Cortex of kidney (tissue), 1 donor: ENCODE data around the gene PHB1.
"Not testable (repeated sequence)": the region's sequence is repeated elsewhere in the genome, so short reads cannot be mapped to it uniquely, and the experiment has no call there.

ENCODE experiments used
- DNase-seq: peaks from one replicate; lab custom pipeline; 2025; lab: John Stamatoyannopoulos, UW

PHB1 gene

DNA sequence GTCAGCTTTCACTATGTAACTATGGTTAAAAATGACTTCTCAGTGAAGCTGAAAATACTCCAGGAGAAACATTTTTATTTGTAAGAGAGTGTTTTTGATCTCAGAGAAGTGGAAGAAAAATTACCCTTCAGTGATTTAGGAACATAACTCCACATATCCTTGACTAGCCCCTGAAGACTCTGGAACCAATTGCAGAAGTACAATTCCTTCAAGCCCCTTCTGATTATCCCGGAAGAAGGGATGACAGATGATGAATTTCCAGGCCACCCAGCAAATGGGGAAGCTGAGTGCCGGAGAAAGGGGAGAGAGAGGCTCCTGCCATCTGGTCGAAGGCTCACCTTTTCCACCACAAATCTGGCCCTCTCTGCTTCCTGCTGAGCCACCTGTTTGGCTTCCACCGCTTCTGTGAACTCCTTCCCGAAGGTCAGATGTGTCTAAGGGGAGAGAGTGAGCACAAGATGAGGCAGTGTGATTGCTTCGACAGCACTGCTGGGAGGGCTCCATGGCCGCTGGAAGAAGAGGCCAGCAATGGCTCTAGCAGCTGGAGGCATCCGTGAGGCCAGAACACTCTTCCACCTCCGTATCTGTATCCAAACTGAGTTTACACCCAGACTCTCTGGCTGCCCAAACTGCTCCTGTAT is 8.1 kb downstream of the PHB1 start:
- no peak for DNase-seq

DNA sequence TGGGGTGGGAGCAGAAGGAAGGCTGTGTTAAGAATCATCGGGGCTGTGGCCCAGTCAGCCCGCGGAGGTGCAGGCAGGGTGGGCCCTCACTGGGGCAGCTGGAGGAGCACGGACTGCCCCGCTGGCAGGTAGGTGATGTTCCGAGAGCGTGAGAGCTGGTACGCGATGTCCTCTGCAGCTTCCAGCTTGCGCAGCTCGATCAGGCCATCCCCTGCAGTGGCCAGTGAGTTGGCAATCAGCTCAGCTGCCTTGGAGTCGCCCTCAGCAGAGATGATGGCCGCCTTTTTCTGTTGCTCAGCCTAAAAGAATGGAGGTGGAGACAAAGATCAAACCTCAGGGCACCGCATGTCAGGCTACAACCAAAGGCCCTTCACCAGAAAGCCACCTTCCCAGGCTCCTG is 9.8 kb downstream of the PHB1 start:
- DNase-seq = no peak

DNA sequence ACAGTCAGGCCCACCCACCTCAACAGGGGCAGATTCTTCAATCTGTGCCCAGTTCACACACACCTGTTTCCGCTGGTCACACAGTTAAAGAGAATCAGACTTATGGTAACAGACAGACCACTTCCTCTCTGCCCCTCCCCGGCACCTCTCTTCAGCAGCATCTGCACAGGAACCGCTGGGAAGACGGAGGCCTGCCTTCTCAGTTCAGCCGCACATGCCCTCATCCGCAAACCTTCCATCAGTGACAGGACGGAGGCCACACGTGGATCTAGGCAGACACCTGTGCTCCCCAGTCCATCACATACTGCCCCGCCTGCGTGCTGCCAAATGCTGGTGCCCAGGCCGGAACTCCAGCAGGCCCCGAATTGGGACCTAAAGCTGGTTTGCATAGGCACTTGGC is 10.3 kb downstream of the PHB1 start:
- no peak for DNase-seq

DNA sequence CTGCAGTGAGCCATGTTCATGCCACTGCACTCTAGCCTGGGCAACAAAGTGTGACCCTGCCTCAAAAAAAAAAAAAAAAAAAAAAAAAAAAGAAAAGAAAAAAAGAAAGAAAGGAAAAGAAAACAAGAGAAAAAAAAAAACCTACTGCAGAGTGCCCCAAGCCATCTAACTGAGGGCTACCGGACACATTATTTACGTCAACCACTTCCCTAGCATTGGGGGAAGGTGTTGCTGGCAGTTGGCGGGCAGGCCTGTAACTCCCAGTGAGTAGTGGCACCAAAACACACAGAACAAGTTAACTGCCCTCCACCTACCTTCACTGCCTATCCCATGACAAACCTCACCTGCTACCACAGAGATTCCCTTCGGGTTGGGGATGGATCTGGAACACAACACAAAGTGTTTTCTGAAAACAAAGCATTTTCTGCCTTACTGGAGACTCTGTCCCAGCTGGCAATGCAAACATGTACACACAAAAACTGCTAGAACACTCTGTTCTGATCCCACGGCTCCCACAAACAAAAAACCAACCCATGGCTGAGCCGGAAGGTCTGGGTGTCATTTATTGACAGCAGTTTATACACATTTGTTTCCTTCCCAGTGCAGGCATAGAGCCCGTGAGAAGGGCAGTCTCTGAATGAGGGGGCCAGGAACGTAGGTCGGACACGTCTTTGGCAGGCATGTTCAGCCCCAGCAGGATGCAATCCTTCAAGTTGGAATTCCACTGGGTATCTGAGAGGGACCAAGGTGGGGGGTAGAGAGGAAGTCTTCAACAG is 11.0 kb downstream of the PHB1 start:
- DNase-seq = no peak

DNA sequence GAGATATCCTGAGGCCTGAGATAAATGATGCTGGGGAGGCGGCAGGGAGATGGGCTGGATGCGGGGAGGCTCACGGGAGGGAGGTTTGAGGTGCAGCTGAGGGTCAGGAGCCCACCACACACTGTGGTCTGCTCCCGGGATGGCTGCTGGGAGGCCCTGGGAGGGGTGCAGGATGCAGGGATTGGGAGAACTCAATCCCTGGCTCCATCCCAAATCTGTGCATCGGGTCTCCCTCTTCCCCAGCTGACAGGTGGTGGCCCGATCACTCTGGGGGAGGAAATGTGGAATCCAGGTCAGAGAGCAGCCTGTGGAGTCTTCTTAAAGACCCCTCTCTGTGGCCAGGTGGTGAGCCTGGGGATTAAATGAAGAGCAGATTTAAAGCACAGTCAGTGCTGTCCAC is 12.0 kb downstream of the PHB1 start:
- DNase-seq = no peak

DNA sequence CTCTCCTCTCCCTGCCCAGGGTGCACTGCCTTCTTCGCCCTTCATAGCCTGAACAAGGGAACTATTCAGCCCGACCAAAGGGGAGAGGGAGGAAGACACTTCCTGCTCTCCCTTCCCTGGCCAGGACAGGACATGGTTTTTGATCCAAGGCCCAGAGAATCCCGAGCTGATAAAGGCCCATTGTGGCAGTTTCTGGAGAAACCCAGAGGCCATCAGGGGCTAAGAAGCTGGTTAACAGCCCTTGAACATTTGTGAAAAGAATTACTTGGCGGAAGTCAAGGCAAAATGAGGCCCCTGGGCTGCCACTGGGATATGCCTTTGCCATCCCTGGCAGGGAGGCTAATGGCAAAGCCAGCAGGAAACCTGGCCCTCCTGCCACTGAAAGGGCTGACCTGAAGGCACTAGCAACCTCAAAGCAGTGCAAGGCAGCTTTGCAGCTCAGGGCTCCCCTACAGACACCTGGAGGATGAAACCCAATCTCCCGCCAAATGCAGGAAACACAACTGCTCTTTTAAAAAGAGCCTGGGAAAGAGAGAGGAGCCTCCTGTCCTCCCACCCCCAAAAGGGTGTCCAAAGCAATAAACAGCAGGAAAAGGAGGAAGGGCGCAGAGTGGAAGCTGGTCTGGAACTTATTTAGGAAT is 12.6 kb downstream of the PHB1 start:
- DNase-seq = no peak

DNA sequence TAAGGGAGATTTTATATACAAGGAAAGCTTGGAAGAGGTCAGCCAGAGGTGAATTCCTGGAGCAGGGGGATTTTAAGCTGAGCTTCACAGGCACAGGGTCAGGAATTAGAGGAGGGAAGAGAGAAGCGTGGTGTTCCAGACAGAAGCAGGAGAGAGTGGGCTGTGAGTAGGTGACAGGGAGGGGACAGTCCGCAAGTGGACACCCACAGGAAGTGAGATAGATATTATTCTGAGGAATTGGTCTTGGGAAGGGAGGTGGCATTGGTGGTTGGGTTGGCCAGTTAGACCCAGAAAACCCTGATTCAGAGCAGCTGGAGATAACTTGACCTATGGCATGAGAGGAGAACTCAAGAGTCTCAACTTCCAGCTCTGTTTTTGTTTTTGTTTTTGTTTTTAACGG is 14.7 kb downstream of the PHB1 start:
- no peak for DNase-seq

DNA sequence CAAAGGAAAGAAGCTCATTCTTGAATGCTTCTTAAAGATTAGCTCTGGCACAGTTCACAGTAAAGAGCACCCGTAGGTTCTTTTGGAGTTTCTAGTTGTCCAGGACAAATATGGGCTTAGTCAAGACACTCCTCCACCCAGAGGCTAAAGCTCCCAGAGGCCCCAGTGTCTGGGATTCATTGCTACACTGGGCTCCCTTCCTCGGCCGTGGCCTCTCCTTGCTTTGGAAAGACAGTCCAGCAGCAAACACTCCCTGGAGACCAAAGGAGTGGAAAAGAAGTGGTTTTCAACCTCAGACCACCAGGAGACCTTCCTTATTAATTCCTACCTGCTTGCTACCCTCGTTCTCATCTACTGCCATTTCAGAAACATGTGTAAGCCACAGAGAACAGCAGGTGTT is 17.1 kb downstream of the PHB1 start:
- no peak for DNase-seq

DNA sequence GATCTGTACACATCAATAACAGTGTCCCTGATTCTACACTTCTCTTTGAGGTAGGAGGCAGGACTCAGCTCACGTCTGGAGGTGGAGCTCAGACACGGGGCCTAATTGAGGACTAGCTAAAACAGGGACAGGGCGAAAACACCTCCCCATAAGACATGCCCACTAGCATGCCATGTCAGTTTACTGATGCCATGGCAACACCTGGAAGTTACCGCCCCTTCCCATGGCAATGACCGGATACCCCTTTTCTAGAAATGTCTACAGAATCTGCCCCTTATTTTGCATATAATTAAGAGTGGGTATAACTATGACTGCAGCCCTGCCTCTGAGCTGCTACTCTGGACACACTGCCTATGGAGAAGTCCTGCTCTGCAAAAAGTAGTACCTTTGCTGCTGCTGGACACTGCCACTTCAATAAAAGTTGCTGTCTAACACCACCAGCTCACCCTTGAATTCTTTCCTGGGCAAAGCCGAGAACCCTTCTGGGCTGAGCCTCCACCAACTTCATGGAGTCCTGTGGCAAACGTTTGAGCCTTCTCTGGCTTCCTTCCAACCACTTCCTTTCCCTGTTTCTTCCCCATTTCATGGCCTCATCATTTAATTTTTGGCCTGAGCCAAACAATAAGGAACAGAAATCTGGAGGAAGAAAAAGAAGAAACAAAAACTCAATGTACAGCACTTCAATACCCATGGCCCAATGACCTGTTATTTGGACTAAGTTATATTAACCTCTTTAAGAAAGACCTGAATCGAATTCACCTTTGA is 21.0 kb downstream of the PHB1 start:
- no peak for DNase-seq

DNA sequence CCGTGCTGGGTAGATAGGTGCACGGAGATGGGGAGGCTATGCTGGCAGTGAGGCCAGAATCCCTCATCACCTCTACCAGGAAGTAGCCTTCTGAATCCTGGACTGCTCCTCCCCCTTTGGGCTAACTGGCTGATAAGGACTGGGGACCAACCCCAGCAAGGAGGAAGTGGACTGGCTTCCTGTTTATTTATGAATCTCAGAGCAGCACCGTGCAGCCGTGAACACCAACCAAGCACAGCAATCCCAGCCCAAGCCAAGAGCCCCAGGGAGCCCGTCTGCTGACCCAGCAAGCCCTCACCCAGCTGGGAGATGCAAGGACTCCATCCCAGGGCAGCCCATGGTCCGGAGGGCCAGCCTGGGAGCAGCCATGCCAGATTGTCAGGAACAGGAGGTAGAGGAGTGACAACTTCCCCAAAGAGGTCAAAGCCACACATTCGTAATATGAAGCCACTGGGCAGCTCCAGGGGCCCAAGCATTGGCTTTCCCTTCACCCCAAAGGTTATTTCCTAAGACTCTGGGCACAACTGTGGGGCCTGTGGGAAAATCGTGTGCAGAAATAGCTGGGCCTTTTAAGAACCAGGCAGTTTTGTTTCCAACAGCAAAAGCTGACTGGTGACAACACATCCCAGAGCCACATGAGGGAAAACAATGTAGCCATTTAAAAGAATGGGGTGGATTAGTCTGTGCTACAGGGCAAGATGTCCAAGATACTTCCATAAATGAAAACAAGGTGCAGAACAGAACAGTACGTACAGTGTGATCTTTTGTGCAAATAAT is 23.9 kb downstream of the PHB1 start:
- DNase-seq = no peak

DNA sequence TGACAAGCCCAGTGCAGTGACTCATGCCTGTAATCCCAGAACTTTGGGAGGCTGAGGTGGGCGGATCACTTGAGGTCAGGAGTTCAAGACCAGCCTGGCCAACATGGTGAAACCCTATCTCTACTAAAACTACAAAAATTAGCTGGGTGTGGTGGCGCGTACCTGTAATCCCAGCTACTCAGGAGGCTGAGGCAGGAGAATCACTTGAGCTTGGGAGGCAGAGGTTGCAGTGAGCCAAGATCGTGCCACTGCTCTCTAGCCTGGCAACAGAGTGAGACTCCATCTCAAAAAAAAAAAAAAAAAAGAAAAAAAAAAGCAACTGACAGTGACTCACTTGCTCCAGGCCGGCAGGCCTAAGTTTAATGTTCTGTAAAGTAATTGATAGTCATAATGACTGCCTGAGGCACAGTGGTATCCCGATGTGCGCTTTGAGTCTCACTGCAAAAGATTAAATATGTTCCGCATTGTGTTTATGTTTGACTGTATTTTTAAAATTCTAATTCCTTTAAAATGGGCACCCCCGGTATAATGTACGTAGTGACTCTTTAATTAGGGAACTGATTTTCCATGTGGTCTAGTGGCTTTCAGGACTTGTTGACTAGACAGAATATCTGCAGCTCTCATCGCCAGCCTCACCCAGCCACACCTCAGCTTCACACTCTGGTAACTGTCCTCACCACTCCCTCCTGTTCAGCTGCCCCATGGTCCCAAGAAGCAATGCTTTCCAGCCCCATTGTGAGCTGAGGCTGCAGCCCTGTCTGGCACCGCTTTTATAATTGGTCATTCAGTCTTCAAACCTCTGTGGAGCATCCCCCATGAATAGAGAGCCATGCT is 25.0 kb downstream of the PHB1 start:
- DNase-seq = not testable (repeated sequence)

DNA sequence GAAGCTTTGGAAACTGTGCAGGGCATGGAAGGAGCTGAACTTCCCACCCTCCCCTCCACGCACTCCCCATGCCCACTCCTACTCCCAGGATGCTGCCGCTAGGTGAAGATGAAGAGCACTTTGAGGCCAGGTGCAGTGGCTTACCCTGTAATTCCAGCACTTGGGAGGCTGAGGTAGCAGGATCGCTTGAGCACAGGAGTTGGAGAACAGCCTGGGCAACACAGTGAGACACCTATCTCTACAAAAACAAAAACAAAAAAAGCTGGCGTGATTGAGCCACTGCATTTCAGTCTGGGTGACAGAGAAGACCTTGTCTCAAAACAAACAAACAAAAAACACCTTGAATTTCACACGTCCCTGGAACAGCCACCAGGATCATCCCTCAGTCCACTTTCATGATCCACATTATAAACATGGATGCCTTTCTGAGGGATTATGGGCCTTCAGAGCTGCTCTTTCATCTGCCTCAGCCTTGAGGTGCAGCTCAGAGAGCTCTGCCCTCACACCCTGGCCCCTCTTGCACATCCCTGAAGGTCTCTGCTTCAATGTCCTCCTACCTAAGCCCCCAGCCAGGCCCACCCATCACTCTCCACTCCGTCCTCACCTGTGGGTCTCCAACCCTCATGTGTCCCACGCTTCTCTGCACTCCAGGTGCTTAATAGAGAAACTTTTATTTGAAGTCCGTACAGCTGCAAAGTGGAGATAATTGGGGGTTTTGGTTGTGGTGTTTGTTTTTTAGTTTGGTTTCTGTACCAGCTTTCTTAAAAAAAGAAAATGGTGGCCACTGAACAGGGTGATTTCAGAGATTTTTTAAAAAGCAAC is 25.8 kb downstream of the PHB1 start:
- no peak for DNase-seq

DNA sequence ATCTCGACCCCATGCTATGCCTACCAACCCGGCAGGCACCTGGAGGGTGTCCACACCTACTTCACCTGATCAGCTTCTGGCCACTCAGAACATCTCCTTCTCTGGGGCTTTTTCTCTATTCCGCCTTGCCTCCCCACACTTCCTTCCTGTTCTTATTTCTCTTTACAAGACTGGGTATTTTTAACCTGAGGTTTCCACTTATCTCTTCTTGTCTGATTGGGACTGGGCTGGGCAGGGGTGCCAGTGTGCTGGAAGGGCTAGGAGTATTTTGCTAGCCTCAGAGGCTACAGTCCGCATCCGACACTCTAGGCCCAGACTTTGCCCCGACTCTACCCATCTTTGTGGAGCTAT is 26.4 kb downstream of the PHB1 start:
- DNase-seq = no peak

DNA sequence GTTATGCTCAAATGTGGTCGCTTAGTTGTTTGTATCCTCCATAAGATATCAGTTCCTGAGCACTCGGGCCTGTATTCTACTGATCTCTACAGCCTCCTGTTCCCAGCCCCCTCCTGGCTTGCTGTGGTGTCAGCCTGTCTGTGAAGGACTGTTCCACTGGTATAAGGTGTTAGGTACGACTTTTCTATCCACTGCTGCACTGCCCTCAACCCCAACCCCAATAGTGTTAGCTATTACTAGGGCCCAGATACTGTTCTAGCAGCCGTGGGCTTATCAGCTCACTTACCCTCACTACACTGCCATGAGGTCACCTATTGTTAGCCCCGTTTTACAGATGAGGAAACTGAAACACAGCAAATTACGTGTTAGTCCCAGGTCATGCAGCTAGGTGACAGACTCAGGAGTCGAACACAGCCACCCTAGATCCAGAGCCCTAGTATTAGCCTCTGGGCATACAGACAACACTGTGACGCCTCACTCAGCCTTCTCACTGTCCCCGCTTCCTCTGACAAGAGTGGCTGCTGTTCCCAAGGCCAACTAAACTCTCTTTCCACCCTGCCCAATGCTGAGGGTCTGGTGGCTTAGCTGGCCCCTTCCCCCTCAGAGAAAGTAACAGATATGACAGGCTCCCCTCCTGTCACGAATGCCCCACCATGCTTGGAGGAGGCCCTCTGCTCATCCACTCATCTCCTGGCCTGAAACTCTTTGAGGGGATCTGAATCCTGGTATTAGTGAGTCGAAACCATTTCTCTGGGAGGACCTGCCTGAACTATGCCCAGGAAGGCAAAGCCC is 27.0 kb downstream of the PHB1 start:
- no peak for DNase-seq

DNA sequence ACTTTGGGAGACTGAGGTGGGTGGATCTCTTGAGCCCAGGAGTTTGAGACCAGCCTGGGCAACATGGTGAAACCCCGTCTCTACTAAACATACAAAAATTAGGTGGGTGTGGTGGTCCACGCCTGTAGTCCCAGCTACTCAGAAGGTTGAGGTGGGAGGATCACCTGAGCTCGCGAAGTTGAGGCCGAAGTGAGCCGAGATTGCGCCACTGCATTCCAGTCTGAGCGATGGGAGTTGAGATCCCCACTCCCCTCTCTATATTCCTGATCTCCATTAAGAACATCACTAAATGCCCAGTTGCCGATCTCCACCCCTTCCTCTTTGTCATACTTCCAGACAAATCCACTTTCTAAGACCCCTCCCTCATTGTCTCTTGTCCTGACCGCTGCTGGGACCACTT is 28.3 kb downstream of the PHB1 start:
- no peak for DNase-seq

DNA sequence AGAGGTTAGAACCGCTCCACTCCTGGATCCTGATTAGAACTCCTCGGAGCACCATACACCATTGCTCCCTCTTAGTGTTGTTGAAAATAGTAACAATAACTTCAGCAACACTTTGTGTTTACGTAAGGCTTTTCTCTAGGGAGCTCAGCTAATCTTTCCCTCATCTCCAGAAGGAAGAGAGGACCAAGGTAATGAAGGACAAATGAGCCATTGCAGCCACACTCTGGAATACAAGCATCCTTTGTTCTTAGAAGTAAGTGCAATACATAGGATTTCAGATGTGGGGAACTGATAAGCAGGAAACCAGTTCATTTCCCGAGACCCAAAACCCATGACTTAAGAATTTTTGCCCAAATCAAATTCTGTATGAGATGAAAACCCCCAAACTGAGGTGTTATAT is 29.7 kb downstream of the PHB1 start:
- no peak for DNase-seq

DNA sequence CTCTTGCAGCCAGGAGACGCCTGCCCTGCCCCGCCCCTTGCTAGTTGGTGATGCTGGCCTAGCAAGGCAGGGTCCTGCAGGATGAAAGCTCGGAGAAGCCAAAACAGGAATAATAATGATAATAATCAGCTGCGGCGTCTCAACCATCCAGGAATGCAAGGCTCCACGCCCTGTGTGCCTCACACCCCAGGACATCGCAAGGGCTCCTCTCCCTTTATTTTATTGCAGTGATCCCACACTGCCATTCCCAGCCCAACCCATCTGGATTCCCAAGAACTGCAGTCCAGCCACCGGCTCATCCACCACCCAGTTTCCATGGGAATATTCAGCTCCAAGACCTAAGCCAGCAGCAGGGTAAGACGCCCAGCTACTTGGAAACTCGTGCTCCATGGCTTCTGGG is 31.6 kb downstream of the PHB1 start:
- no peak for DNase-seq

DNA sequence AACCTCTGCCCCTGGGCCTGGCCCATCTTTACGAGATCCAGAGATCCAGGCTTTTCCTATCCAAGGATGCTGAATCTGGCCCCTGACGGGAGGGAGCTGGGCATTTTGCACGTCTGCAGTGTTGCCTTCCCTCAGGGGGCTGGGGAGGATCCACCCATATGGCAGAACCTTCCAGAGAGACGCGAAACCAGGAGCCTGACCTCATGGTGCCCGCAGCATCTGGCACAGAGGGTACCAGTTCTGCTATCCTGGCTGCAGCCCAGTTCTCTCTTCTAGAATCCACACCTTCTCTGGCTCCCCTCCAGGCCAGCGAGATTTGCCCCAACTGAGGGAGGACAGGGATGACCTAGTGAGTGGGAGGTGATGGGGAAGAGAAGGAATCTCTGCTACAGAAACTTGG is 32.1 kb downstream of the PHB1 start:
- no peak for DNase-seq

DNA sequence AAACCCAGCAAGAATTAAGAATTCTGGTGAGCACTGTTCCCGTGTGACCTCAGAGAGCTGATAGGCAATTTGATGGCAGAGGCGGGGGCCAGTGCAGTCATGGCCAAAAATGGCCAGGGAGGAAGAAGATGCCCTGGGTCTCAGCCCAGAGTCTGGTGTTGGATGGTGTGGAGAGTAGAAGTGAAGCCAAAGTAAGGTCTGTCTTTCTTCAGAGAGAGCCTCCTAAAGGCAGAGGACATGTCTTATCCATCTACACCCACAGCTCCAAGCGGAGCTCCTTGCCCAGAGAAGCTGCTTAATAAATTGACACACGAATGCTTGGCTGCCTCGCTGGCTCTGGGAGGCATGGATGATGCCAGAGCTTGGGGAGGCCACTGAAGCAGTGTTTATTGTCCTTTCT is 32.9 kb downstream of the PHB1 start:
- DNase-seq = no peak
